HS-5 (cell line): ENCODE data around the gene NQO1.

Experiments used
- DNase-seq: peaks from one replicate; pipeline ENCODE4 v3.0.0-alpha.2; 2012; ENCODE audit warnings: low read depth

NQO1 gene

DNA sequence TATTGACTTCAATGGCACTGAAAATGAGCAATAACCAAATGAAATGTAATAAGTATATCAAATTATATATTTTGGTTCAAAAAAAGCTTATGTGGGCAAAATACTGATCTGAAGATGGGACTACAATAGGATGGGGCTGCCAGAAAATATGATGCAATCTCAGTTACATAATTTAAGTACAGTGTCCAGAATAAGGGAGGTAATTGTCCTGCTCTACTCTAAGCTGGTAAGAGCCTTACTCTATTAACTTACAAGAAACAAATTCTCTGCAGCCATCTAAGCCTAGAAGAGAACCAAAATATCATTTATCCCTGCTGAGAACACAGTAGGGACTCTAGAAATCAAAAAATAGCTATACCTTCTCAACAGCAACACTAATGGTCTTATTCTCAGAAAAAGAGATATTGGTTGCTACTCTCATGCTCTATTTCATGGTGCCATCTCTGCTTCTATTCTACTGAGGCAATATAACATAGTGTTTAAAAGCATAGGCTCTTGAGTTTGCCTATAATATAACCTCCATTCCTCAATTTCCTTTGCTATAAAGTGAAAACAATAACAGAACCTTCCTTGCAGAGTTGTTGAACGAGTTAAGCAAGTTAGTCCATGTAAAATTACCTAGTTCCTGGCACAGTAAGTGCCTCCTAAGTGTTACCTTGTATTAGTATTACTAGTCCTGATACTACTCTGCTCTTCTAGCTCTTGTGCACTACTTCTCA is 19.9 kb downstream of the NQO1 start:
- DNase-seq, result no peak

DNA sequence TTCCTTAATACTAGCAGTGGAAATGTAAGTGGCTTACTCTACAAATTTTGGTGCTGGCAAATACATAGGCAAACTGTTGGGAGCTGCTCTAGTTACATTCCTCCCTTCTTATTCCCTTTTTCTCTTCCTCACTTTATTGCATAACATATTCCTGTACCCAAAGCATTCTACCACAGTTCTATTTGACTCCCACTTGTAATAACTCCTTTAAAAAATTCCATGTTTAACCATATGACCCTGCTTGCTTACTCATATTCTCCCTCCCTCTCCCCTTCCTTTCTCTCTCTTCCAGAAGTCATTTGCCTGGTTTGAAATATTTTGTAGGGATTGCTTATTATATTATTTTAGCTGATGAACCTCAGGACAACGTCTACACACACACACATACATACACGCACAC is 22.7 kb downstream of the NQO1 start:
- DNase-seq, result no peak

GRCh38 chr16:69701866-69702265 is 24.5 kb downstream of the NQO1 start:
- no peak for DNase-seq

GRCh38 chr16:69701452-69701851 is 24.9 kb downstream of the NQO1 start:
- no peak for DNase-seq

- no peak for DNase-seq
These were observed 26.4 kb downstream of the NQO1 start for GRCh38 chr16:69699915-69700314.

DNA sequence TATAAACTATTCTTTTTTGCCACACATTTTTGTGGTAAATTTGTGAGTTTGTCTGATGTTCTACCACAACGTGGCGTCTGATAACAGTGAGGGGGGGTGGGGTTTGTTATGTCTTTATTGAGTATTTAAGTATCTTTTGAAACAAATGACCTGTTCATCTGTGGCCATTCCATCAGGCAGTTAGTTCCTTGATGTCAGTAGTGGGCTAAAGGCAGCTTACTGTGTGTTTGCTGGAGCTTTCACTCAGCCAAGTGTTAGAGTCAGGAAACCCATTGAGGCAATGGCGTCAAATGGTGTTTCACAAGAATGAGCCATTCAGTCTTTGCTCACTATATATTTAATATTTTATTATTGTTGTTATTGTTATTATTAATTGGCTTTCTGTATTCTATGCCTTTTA is 28.0 kb downstream of the NQO1 start:
- no peak for DNase-seq

DNA sequence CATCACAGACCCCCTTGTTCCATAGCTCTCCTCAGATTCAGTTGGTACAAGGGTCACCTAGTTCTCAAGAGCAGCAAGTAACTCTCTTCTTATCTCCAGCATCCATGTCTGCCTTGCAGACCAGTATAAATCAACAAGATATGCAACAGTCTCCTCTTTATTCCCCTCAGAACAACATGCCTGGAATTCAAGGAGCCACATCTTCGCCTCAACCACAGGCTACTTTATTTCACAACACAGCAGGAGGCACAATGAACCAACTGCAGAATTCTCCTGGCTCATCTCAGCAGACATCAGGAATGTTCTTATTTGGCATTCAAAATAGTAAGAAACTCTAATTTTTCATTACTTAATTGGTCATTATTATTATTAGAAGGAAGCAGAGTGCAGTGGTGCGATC is 32.4 kb downstream of the NQO1 start:
- no peak for DNase-seq

- DNase-seq, result no peak
These were observed 34.1 kb downstream of the NQO1 start for GRCh38 chr16:69691980-69692911.

- no peak for DNase-seq
These were observed 37.8 kb downstream of the NQO1 start for GRCh38 chr16:69688589-69688988.

- DNase-seq, result no peak
These were observed 46.0 kb downstream of the NQO1 start for GRCh38 chr16:69680358-69680757.

DNA sequence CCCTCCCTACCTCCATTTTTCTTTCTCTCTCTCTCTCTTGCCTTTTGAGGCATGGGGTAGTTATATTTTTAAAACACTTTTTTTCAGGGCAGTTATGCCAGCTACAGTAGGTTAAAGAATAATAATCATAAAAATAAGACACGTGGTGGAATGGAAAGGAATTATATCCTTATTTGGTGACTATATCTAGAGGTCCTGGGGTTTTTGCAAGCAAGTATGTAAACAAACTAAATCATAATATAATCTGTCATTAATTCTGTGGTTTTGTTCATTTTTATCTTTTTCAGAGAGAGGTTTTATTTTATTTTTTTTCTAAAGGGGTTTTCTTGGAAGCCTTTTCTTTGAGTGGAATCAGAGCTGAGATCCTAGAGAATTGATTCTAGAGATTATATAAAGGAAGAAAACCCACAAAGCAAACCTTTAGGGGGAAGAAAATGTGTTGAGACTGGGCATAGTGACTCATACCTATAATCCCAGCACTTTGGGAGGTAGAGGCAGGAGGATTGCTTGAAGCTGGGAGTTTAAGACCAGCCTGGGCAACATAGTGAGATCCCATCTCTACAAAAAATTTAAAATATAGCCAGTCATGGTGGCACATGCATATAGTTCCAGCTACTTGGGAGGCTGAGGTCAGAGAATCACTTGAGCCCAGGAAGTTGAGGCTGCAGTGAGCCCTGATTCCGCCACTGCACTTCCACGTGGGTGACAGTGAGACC is 53.2 kb downstream of the NQO1 start:
- DNase-seq, result no peak

GRCh38 chr16:69672315-69672997 is 53.9 kb downstream of the NQO1 start:
- no peak for DNase-seq

GRCh38 chr16:69669577-69669976 is 56.8 kb downstream of the NQO1 start:
- DNase-seq, result no peak

- DNase-seq, result no peak
These were observed 62.5 kb downstream of the NQO1 start for GRCh38 chr16:69663846-69664245.

- DNase-seq, result no peak
These were observed 63.5 kb downstream of the NQO1 start for GRCh38 chr16:69662901-69663300.

GRCh38 chr16:69660166-69660565 is 66.2 kb downstream of the NQO1 start:
- DNase-seq, result no peak
